Sigmoid colon (tissue), 7 donors: ENCODE data around the gene GRIN2A. TPM values are rescaled to one million over a fixed set of nuclear protein-coding genes. Genes with fewer than 3 reads are reported as not detected.

Source experiments
- DNase-seq: peaks from one replicate; pipeline ENCODE4 v3.0.0-alpha.2; 2019
- H3K27ac ChIP-seq, 4 donors: fragments of 200-600 bp; sonication (generic); one replicate each; pipeline ENCODE4 v1.5.1; 2016 to 2019; ENCODE audit warnings: mild to moderate bottlenecking in 1 of 4
- H3K27me3 ChIP-seq, 3 donors: fragments of 200-600 bp; sonication (generic); one replicate each; pipeline ENCODE4 v1.5.1; 2019; ENCODE audit warnings: mild to moderate bottlenecking in 1 of 3
- H3K36me3 ChIP-seq, 4 donors: fragments of 200-600 bp; sonication (generic); one replicate each; pipeline ENCODE4 v1.5.1; 2016 to 2019
- H3K4me1 ChIP-seq, 4 donors: fragments of 200-600 bp; sonication (generic); one replicate each; pipeline ENCODE4 v1.5.1; 2017 to 2019
- H3K4me3 ChIP-seq, 4 donors: fragments of 200-600 bp; sonication (generic); one replicate each; pipeline ENCODE4 v1.5.1; 2017 to 2019; ENCODE audit warnings: mild to moderate bottlenecking in 2 of 4, moderate library complexity in 1 of 4
- H3K9me3 ChIP-seq, 4 donors: fragments of 200-600 bp in 3 of 4; sonication (generic) in 3 of 4; one replicate each; pipeline versions ENCODE4 v1.5.1 to v1.6.1; 2013 to 2019
- CTCF ChIP-seq, 4 experiments: fragments of 450-650 bp in 3 of 4; fragments of 200-600 bp in 1 of 4; IDR thresholded peaks; one replicate each; pipeline ENCODE4 v1.5.1; 2016 to 2019; ENCODE audit warnings: antibody characterized with exemption in 4 of 4, mild to moderate bottlenecking in 3 of 4, moderate library complexity in 2 of 4
- EP300 ChIP-seq, 4 donors: sonication (generic); formaldehyde crosslinking; IDR thresholded peaks; one replicate each; pipeline ENCODE4 v1.6.1; 2017; ENCODE audit warnings: antibody characterized with exemption in 4 of 4
- POLR2A ChIP-seq, 2 donors: fragments of 450-650 bp; IDR thresholded peaks; one replicate each; pipeline ENCODE4 v1.6.1; 2016; ENCODE audit warnings: antibody characterized with exemption in 2 of 2, mild to moderate bottlenecking in 2 of 2, moderate library complexity in 2 of 2
- POLR2AphosphoS5 ChIP-seq, 4 donors: sonication (generic); formaldehyde crosslinking; IDR thresholded peaks; one replicate each; pipeline ENCODE4 v1.6.1; 2017; ENCODE audit warnings: antibody characterized with exemption in 4 of 4
- WGBS, 2 donors: extraction: QIAGEN DNeasy Blood & Tissue Kit; methylation state at CpG; one replicate each; pipeline ENCODE4 v1.1.7; 2013; 5-methylcytosine and 5-hydroxymethylcytosine counted together
- intact Hi-C: fragments of 100-400 bp; cut with DNase I; formaldehyde crosslinking; loops from one replicate; pipeline ENCODE4 v1.15.1; 2023
- polyA plus RNA-seq, 3 donors: library from polyadenylated mRNA; stranded (reverse); fragments of 200-250 nt; gene quantifications; one replicate each; pipeline ENCODE4 v1.2.3, GENCODE V29; 2013
- total RNA-seq, 4 donors: library from RNA; depleted of rRNA; stranded (reverse); fragments of >200 nt; gene quantifications; one replicate each; pipeline ENCODE4 v1.1.0, GENCODE V29; 2016
- donor health status: healthy with polysubstance abuse.
- donor health status: Bipolar disorder and iron deficiency.
- donor health status: healthy.

Gene GRIN2A
- total and polyA plus RNA-seq, 7 donors = under 0.01 to 0.36 (median 0.09) TPM

- Histone ChIP-seq H3K27me3 (no peaks in the 10 kb centered on the region), H3K36me3 (no peaks in the 10 kb centered on the region), H3K27ac (no peak overlapping the region), H3K4me1 (peaks cover 0 to 23% (median 14%) of the 10 kb centered on the region in 4 donors), H3K4me3 (no peak overlapping the region), H3K9me3 (no peaks in the 10 kb centered on the region)
- TF ChIP-seq POLR2A (IDR thresholded peaks at IDR 0.05) (no peak), POLR2AphosphoS5 (IDR thresholded peaks at IDR 0.05) (no peak), EP300 (IDR thresholded peaks at IDR 0.05) (no peak), CTCF (IDR thresholded peaks at IDR 0.05) (no peak)
- no peak for DNase-seq
- intact Hi-C loops = no loop called here
- WGBS, 2 donors = 62 to 79% methylated on average over 6 of the region's 6 CpGs
Measured at GRCh38 chr16:10085078-10085798, 97.0 kb downstream of the GRIN2A start.

- TF ChIP-seq POLR2A (IDR thresholded peaks at IDR 0.05) (no peak), CTCF (IDR thresholded peaks at IDR 0.05) (no peak), POLR2AphosphoS5 (IDR thresholded peaks at IDR 0.05) (no peak), EP300 (IDR thresholded peaks at IDR 0.05) (no peak)
- WGBS, 2 donors = 54 to 56% methylated on average over 5 of the region's 5 CpGs
- H3K4me3 ChIP-seq = no peak overlapping the region
- no peak for DNase-seq
- no peaks in the 10 kb centered on the region for H3K9me3 ChIP-seq
- H3K27ac ChIP-seq = no peak overlapping the region
- H3K4me1 ChIP-seq = peaks cover 0 to 27% (median 23%) of the 10 kb centered on the region in 4 donors
- H3K36me3 ChIP-seq = no peaks in the 10 kb centered on the region
- intact Hi-C loops = no loop called here
- H3K27me3 ChIP-seq = no peaks in the 10 kb centered on the region
Measured at GRCh38 chr16:10083301-10083700, 98.9 kb downstream of the GRIN2A start.

GRCh38 chr16:10081201-10081940, 100.9 kb downstream of the GRIN2A start:
- TF ChIP-seq EP300 (IDR thresholded peaks at IDR 0.05) = no peak
- no peak for TF ChIP-seq CTCF (IDR thresholded peaks at IDR 0.05)
- TF ChIP-seq POLR2A (IDR thresholded peaks at IDR 0.05) = no peak
- TF ChIP-seq POLR2AphosphoS5 (IDR thresholded peaks at IDR 0.05) = no peak
- peak overlapping the region; percentile 29 to 62 (median 39) for H3K27ac ChIP-seq
- peaks cover 0 to 23% (median 21%) of the 10 kb centered on the region in 4 donors for H3K4me1 ChIP-seq
- no peak for DNase-seq
- no peaks in the 10 kb centered on the region for H3K9me3 ChIP-seq
- no peaks in the 10 kb centered on the region for H3K27me3 ChIP-seq
- H3K4me3 ChIP-seq = no peak overlapping the region
- 87 to 91% methylated on average over 1 of the region's 1 CpG for WGBS, 2 donors
- no peaks in the 10 kb centered on the region for H3K36me3 ChIP-seq
- intact Hi-C loops = no loop called here

GRCh38 chr16:10080051-10080772, 102.0 kb downstream of the GRIN2A start:
- TF ChIP-seq CTCF (IDR thresholded peaks at IDR 0.05) (no peak), POLR2AphosphoS5 (IDR thresholded peaks at IDR 0.05) (peak in 3 of 4 donors; percentile 13 to 59 (median 42)), POLR2A (IDR thresholded peaks at IDR 0.05) (no peak), EP300 (IDR thresholded peaks at IDR 0.05) (no peak)
- peak overlapping the region; percentile 29 to 62 (median 39) for H3K27ac ChIP-seq
- H3K9me3 ChIP-seq = no peaks in the 10 kb centered on the region
- H3K4me3 ChIP-seq = no peak overlapping the region
- peaks cover 0 to 23% (median 21%) of the 10 kb centered on the region in 4 donors for H3K4me1 ChIP-seq
- H3K36me3 ChIP-seq = no peaks in the 10 kb centered on the region
- intact Hi-C loops = no loop called here
- no peaks in the 10 kb centered on the region for H3K27me3 ChIP-seq
- DNase-seq = peak; percentile 73
- 22 to 37% methylated on average over 9 of the region's 9 CpGs for WGBS, 2 donors
